MM.1S (cell line): ENCODE data around the gene SYNPO2.

Experiments used
- DNase-seq: peaks from one replicate; pipeline ENCODE4 v3.0.0-alpha.2; 2015
- H2AFZ ChIP-seq: fragments of 300-600 bp; sonication (generic); 2 replicates; pipeline ENCODE4 v1.6.0; 2016; ENCODE audit warnings: antibody characterized with exemption, low read length
- H3F3A ChIP-seq: fragments of 300-600 bp; sonication (generic); 2 replicates; pipeline ENCODE4 v1.6.1; 2016; ENCODE audit warnings: mild to moderate bottlenecking, antibody characterized with exemption, low read length, moderate library complexity, mixed read lengths; ENCODE audit not compliant: insufficient read depth
- H3K27ac ChIP-seq: fragments of 300-600 bp; sonication (generic); 2 replicates; pipeline ENCODE4 v1.5.1; 2016; ENCODE audit warnings: mild to moderate bottlenecking, low read length
- H3K27me3 ChIP-seq: fragments of 300-600 bp; sonication (generic); replicated peaks from 2 replicates; pipeline ENCODE4 v1.6.0; 2016; ENCODE audit warnings: low read length; ENCODE audit not compliant: insufficient read depth
- H3K36me3 ChIP-seq: fragments of 300-600 bp; sonication (generic); replicated peaks from 2 replicates; pipeline ENCODE4 v1.6.1; 2016; ENCODE audit warnings: mild to moderate bottlenecking, low read length, mixed read lengths; ENCODE audit not compliant: insufficient read depth
- H3K4me1 ChIP-seq: fragments of 300-600 bp; sonication (generic); 2 replicates; pipeline ENCODE4 v1.6.1; 2016; ENCODE audit warnings: low read length, mixed read lengths
- H3K4me2 ChIP-seq: fragments of 300-600 bp; sonication (generic); 2 replicates; pipeline ENCODE4 v1.6.0; 2016; ENCODE audit warnings: low read depth, low read length
- H3K4me3 ChIP-seq: fragments of 300-600 bp; sonication (generic); 2 replicates; pipeline ENCODE4 v1.5.1; 2016; ENCODE audit warnings: low read length, mixed read lengths
- H3K79me2 ChIP-seq: fragments of 300-600 bp; sonication (generic); 2 replicates; pipeline ENCODE4 v1.6.1; 2016; ENCODE audit warnings: mixed run types, low read length, mixed read lengths
- H3K9ac ChIP-seq: fragments of 300-600 bp; sonication (generic); 2 replicates; pipeline ENCODE4 v1.6.1; 2016; ENCODE audit warnings: low read length, mixed read lengths
- H3K9me2 ChIP-seq: fragments of 300-600 bp; sonication (generic); replicated peaks from 2 replicates; pipeline ENCODE4 v1.6.1; 2016; ENCODE audit warnings: mild to moderate bottlenecking, low read length, mixed read lengths; ENCODE audit not compliant: insufficient read depth
- H3K9me3 ChIP-seq: fragments of 300-600 bp; sonication (generic); replicated peaks from 2 replicates; pipeline ENCODE4 v1.6.1; 2016; ENCODE audit warnings: mild to moderate bottlenecking, low read length, mixed read lengths; ENCODE audit not compliant: insufficient read depth
- H4K20me1 ChIP-seq: fragments of 300-600 bp; sonication (generic); 2 replicates; pipeline ENCODE4 v1.6.1; 2016; ENCODE audit warnings: mild to moderate bottlenecking, low read length, moderate library complexity, mixed read lengths; ENCODE audit not compliant: insufficient read depth
- EZH2 ChIP-seq: fragments of 300-600 bp; sonication (generic); optimal IDR thresholded peaks from 2 replicates; pipeline ENCODE3; 2017; ENCODE audit warnings: low read depth, mild to moderate bottlenecking, antibody characterized with exemption, low read length, mixed read lengths
- EZH2phosphoT487 ChIP-seq: fragments of 300-600 bp; sonication (generic); IDR thresholded peaks from 2 replicates; pipeline ENCODE4 v1.6.1; 2018; ENCODE audit warnings: antibody characterized with exemption, low read length
- TF ChIP-seq, protein P1 (sequence below): fragments of 300-600 bp; sonication (generic); IDR thresholded peaks from 2 replicates; pipeline ENCODE4 v1.5.1; 2016; ENCODE audit warnings: antibody characterized with exemption, low read length, mixed read lengths

Gene SYNPO2

DNA sequence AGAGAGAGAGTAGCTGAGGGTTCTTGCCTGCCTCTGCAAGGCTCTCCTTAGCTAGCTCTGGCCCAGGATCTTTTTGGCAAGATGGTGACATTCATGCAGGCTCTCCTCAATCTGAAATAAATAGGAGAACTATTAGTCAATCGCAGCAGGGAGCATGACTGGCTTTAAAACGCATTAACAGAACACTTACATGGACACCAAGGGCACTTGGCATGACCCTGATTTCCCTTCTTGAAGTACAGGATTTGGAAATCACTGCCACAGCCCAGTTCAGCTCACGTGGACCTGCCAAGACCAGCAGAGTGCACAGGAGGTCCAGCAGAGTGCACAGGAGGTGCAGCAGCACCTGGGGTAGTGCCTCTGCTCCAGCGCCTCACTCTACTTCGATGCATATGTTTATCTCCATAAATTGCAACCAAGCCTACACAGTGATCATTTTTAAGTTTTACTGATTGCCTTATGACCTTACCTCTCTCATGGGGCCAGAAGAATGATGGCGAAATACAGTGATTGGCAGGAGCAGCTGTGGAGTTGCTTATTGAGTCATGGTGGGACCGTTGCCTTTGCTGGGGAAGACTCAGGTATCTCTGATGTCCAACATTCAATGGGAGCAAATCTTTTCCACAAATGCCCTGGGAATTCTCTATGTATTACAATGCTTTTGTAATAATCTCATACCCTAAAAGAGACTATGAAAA lies 122.4 kb downstream of the SYNPO2 start:
- H3K79me2 ChIP-seq = no peaks in the 10 kb centered on the region
- no peaks in the 10 kb centered on the region for H3K27me3 ChIP-seq
- no peaks in the 10 kb centered on the region for H4K20me1 ChIP-seq
- no peaks in the 10 kb centered on the region for H3K36me3 ChIP-seq
- no peak overlapping the region for H3K4me3 ChIP-seq
- H3K9me2 ChIP-seq = no peaks in the 10 kb centered on the region
- no peak overlapping the region for H3K27ac ChIP-seq
- no peak overlapping the region for H3K9ac ChIP-seq
- no peak for DNase-seq
- TF ChIP-seq, protein P1, sequence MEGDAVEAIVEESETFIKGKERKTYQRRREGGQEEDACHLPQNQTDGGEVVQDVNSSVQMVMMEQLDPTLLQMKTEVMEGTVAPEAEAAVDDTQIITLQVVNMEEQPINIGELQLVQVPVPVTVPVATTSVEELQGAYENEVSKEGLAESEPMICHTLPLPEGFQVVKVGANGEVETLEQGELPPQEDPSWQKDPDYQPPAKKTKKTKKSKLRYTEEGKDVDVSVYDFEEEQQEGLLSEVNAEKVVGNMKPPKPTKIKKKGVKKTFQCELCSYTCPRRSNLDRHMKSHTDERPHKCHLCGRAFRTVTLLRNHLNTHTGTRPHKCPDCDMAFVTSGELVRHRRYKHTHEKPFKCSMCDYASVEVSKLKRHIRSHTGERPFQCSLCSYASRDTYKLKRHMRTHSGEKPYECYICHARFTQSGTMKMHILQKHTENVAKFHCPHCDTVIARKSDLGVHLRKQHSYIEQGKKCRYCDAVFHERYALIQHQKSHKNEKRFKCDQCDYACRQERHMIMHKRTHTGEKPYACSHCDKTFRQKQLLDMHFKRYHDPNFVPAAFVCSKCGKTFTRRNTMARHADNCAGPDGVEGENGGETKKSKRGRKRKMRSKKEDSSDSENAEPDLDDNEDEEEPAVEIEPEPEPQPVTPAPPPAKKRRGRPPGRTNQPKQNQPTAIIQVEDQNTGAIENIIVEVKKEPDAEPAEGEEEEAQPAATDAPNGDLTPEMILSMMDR = no peak
- TF ChIP-seq EZH2phosphoT487 = no peak
- no peak for TF ChIP-seq EZH2
- no peaks in the 10 kb centered on the region for H3F3A ChIP-seq
- H3K9me3 ChIP-seq = no peaks in the 10 kb centered on the region
- no peak overlapping the region for H3K4me2 ChIP-seq
- no peaks in the 10 kb centered on the region for H3K4me1 ChIP-seq
- no peak overlapping the region for H2AFZ ChIP-seq

DNA sequence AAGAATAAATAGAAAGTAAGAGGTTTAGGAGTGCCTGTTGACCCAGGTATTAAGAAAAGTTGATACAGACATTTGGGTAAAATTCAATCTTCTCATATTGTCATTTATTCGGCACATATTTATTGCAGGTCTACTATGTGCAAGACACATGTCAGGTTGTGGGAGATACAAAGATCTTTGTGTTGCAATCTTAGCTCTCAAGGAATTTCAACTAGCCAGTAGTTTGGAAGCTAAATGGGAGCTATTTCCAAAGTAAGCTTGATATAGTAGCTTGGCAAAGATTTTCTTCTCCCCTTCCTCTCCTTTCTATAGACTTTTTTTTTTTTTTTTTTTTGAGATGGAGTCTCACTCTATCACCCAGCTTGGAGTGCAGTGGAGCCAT lies 122.9 kb downstream of the SYNPO2 start:
- H3K4me3 ChIP-seq = no peak overlapping the region
- no peak overlapping the region for H3K9ac ChIP-seq
- no peak for TF ChIP-seq EZH2
- TF ChIP-seq, protein P1 = no peak
- no peaks in the 10 kb centered on the region for H3K79me2 ChIP-seq
- no peak for DNase-seq
- H3K4me1 ChIP-seq = no peaks in the 10 kb centered on the region
- H2AFZ ChIP-seq = no peak overlapping the region
- no peak overlapping the region for H3K4me2 ChIP-seq
- H3K9me2 ChIP-seq = no peaks in the 10 kb centered on the region
- H3K36me3 ChIP-seq = no peaks in the 10 kb centered on the region
- H3K27me3 ChIP-seq = no peaks in the 10 kb centered on the region
- H4K20me1 ChIP-seq = no peaks in the 10 kb centered on the region
- no peaks in the 10 kb centered on the region for H3F3A ChIP-seq
- H3K27ac ChIP-seq = no peak overlapping the region
- H3K9me3 ChIP-seq = no peaks in the 10 kb centered on the region

DNA sequence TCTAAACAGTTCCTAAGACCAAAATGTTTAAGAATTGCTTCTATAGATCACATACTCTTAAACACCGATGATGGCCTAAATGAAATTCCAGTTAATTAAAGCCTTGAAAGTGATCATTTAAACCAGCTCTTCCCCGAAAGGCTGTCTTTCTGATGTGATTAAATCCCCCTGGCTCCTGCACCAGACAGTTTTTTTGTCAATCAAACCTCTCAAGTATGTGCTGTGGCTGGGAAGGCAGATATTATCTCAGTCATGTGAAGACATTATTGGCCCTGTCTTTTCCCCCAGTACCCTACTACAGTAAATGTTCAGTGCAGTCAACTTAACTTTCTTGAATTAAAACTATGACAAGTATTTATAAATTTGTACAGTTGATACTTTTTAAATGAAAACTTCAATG lies 126.0 kb downstream of the SYNPO2 start:
- H3K4me1 ChIP-seq = no peaks in the 10 kb centered on the region
- no peaks in the 10 kb centered on the region for H3F3A ChIP-seq
- H3K9me2 ChIP-seq = no peaks in the 10 kb centered on the region
- H3K4me2 ChIP-seq = no peak overlapping the region
- no peak overlapping the region for H2AFZ ChIP-seq
- no peaks in the 10 kb centered on the region for H3K36me3 ChIP-seq
- H3K27me3 ChIP-seq = no peaks in the 10 kb centered on the region
- no peaks in the 10 kb centered on the region for H3K9me3 ChIP-seq
- no peak overlapping the region for H3K27ac ChIP-seq
- H3K4me3 ChIP-seq = no peak overlapping the region
- H4K20me1 ChIP-seq = no peaks in the 10 kb centered on the region
- H3K79me2 ChIP-seq = no peaks in the 10 kb centered on the region
- TF ChIP-seq EZH2 = no peak
- no peak for TF ChIP-seq EZH2phosphoT487
- TF ChIP-seq, protein P1 = no peak
- H3K9ac ChIP-seq = no peak overlapping the region
- no peak for DNase-seq
